GM19467 (cell line): ENCODE results near the gene USP26.
"Not testable (repeated sequence)": the region's sequence is repeated elsewhere in the genome, so short reads cannot be mapped to it uniquely, and the experiment has no call there.

Source experiments
- ATAC-seq: cut with Tn5 transposase; IDR thresholded peaks from one replicate; pipeline ENCODE4 v1.9.1; 2021; ENCODE audit warnings: mild to moderate bottlenecking, moderate library complexity; ENCODE audit not compliant: unreplicated experiment

Gene USP26, protein sequence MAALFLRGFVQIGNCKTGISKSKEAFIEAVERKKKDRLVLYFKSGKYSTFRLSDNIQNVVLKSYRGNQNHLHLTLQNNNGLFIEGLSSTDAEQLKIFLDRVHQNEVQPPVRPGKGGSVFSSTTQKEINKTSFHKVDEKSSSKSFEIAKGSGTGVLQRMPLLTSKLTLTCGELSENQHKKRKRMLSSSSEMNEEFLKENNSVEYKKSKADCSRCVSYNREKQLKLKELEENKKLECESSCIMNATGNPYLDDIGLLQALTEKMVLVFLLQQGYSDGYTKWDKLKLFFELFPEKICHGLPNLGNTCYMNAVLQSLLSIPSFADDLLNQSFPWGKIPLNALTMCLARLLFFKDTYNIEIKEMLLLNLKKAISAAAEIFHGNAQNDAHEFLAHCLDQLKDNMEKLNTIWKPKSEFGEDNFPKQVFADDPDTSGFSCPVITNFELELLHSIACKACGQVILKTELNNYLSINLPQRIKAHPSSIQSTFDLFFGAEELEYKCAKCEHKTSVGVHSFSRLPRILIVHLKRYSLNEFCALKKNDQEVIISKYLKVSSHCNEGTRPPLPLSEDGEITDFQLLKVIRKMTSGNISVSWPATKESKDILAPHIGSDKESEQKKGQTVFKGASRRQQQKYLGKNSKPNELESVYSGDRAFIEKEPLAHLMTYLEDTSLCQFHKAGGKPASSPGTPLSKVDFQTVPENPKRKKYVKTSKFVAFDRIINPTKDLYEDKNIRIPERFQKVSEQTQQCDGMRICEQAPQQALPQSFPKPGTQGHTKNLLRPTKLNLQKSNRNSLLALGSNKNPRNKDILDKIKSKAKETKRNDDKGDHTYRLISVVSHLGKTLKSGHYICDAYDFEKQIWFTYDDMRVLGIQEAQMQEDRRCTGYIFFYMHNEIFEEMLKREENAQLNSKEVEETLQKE

DNA sequence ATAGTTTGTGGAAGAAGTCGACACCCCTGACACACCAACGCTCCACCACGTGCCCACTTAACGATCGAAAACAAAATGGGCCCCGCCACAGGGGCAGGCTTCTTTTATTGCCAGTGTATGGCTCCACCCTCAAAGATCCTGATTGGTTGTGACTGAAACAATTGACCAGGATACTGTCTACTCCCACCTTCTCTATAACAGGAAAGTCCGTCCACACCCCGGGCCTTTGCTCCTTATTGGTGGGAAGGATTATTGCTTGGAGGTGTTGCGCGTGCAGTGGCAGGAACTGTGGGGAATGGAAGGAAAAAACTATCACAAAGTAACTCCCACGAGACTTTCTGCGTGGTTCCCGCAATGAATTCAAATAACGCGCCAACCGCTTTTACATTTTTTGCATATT is at the start of gene USP26:
Gene USP26, minus strand, starts transcription at position 79 of the 400 bp plus-strand sequence. CDS start 68,889 bp downstream, outside the sequence.
- no peak for ATAC-seq

DNA sequence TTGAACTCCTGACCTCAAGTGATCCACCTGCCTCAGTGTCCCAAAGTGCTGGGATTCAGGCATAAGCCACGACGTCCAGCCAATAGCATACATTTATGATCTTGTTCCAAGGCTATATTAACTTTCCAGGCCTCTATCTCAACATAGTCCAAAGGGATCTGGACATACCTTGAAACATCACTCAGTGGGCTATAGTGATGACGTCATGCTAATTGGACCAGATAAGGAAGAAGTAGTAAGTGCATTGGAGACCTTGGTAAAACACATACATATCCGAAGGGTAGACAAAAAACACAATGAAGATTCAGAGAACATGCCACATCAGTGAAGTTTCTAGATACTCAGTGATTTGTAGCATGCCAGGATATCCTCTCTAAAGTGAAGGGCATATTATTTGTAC is 37.4 kb upstream of the USP26 start:
- ATAC-seq: no peak

DNA sequence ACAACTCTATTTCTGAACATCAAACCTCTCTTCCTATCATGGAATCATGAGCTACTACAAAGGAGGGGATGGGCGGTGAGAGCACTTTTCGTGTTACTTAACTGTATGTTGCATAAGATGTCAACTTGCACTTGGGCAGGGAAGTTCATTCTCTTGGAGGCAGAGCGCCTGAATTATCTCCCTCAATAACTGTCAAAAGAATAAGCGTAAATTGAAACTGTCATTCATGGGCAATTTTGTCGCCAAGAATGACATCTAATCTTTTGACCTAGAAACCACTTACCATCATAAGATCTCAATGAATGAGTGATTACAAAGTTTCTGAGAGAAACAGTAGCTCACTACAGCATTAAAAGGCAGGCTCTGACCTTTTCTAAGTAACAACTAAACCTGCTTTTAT is 23.5 kb upstream of the USP26 start:
- ATAC-seq: no peak

DNA sequence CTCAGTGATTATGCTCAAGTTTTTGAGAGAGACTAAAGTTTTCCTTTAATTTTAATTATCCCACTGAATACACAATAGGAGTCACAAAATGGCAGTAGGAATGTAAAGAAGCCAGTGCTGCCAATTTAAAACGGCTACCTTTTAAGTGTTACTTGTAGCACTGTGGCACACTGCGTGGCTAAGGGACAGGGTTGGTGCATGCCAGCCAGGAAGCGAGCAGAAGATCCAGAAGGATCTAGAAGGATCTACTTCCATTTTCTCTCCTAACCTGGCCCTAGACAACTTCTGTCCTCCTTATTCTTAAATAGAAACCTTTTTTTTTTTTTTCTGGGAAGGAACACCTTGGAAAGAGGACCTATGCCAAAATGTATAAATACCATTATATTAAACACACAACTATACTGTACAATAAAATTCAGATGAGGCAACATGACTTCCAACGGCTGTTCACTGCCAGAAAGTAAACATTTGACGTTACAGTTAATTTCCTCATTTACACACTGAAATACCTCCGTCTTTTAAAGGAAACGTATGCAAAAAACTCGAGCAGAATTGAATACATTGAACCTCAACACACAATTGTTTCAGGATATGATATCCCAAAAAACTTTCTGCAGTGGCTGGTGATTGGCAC is 2.7 kb downstream of the USP26 start:
- no peak for ATAC-seq

DNA sequence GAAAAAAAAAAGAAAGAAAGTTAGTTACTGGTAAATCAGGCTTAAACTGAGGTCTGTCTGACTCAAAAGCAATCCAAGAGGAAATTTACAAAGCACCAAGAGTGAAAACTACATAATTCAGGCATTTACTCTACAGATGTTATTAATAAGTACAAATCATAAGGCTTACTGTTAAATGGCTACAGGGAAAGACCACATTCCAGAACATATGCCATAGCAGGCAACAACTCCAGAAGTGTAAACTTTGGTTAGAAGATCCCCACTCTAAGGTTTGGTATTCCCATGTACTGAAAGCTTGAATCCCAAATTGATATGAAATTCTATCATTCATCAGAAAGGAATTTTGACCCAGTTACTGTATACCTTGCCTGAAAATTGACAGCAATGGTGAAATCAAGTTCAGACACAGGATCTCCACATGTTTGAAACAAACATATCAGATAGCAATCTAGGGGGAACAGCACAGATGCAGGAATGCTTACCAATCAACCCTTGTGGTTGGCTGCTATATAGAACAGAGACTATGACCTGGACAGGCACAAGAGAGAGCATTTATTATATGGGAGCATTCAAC is 6.6 kb downstream of the USP26 start:
- ATAC-seq: no peak

DNA sequence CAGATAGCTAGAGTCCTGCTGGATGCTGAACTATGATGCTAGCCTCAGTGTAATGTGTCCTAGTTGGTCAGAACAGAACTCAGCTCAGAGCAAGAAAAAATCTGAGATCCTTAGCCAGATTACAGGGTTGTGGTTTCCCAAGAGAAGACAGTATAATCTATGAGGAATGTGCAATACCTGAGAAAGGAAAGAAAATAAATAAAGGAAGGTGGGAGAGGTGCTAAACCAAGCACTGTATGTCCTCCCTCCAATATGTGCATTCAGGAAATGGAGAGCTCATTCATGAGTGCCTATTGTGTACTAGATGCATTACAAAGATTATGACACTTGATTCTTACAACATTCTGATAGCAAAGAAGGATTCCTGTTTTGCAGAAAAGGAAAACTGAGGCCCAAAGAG is 7.5 kb downstream of the USP26 start:
- ATAC-seq: no peak

DNA sequence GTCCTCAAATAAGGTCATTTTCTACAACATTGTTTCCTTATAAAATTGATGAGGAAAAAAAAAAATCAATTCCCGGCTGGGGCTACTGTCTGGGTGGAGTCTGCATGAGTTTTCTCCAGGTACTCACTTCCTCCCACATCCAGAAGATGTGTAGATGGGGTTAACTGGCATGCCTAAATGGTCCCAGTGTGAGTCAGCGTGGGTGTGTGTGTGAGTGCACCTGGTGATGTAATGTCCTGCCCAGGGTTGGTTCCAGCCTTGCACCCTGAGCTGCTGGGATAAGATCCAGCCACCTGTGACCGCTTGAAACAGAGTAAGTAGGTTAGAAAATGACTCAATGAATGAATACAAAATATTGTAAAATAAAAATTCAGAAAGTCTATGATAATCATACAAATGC is 11.1 kb downstream of the USP26 start:
- ATAC-seq: no peak

DNA sequence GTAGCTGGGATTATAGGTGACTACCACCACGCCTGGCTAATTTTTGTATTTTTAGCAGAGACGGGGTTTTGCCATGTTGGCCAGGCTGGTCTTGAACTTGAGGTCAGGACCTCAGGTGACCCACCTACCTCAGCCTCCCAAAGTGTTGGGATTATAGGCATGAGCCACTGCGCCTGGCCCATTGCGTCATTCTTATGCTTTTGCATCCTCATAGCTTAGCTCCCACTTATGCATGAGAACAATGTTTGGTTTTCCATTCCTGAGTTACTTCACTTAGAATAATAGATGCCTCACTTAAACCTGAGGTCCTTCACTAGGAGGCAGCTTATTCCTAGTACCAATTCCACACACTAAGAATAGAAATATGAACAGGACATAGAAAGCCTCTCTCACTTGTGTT is 11.9 kb downstream of the USP26 start:
- ATAC-seq: not testable (repeated sequence)

DNA sequence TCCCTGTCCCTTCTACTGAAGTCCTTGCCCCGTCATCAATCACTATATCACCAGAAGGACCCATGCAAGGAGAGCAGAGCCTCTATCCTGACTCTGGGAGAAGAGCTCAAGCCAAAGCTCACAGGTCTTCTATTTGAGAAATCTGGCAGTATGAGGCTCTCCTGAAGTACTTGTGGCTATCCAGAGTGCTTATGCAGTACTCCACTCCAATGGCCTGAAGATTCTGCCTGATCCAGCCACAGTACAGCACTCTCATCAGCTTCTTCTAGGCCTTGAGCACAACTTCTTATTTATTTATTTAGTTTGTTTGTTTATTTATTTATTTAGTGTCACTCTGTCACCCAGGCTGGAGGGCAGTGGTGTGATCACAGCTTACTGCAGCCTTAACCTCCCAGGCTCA is 13.0 kb downstream of the USP26 start:
- no peak for ATAC-seq

DNA sequence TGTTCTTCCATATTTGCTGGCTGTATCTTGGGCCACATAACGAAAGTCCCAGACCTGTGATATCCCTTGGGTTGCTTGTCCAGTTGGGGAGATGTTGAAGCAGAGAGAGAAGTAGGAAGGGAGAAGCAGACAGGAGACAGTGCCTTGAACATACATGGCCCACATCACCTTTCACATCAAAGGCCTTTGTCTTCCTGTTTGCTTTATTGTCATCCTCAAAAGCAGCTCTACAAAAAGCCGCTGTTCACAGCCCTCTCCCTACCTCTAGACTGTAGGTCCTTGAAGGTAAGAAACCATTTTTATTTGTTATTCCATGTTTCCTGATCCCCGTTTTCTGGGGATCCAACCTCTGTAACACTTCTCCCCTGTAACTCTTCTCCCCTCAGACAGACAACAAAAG is 14.9 kb downstream of the USP26 start:
- no peak for ATAC-seq

DNA sequence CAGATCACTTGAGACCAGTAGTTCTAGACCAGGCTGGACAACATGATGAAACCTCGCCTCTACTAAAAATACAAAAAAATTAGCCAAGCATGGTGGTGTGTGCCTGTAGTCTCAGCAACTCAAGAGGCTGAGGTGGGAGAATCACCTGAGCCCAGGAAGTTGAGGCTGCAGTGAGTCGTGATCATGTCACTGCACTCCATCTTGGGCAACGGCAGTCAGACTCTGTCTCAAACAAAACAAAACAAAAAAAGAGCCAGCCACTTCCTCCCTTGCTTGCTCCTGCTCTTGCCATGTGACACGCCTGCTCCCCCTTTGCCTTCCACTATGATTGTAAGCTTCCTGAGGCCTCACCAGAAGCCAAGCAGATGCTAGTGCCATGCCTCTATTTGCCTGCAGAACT is 19.1 kb downstream of the USP26 start:
- not testable (repeated sequence) for ATAC-seq

DNA sequence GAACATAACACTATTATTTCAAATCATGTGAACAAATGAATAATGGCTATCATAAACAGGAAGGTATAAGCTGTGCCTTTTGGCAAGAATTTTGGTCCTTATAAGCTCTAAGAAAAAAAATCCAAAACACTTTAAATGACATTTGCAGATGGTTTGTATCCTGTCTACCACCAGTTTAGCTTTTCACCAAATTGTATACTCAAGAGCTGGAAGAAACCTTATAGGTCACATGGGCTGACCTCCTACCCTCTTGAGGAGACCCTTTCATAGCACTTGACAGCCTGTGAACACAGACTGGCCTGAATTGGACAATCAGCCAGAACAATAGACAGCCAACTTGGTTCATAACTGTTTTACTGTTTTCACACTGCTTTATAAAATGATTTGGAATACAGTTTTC is 24.3 kb downstream of the USP26 start:
- no peak for ATAC-seq

DNA sequence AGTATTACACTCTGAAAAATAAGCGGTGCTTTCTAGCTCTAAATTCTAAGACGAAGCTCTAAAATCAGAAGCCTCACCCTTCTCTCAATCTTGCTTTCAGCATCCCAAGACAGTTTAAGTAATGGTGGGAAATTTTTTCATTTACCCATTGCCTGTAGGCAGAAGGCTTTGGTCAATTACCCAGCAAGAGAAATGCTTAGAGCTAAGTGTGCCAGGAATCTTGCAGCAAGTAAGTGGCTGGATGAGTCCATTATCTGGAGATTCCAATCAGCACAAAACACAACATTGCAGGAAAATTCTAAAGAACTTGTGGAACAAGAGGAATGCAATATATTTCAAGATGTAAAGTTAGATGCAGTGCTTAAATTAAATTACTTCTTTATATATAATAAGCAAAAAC is 28.4 kb downstream of the USP26 start:
- ATAC-seq: no peak

DNA sequence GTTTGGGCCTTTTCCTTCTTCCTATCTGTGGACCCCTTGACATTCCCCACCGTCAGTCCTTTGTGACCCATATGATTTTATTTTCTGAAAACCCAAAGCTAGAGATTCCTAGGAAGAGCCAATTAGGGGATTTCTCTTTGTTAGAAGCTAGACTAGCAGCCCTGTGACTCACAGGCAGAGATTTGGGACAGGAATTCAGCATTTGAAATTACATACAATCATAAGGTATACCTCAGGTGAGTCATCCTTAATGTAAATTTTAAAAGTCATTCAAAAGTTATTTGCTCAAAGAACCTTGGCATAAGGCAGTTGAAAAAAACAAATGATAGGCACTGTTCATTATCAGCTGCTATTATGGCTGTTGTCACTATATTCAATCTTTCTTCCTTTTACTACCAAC is 40.6 kb downstream of the USP26 start:
- ATAC-seq: no peak

DNA sequence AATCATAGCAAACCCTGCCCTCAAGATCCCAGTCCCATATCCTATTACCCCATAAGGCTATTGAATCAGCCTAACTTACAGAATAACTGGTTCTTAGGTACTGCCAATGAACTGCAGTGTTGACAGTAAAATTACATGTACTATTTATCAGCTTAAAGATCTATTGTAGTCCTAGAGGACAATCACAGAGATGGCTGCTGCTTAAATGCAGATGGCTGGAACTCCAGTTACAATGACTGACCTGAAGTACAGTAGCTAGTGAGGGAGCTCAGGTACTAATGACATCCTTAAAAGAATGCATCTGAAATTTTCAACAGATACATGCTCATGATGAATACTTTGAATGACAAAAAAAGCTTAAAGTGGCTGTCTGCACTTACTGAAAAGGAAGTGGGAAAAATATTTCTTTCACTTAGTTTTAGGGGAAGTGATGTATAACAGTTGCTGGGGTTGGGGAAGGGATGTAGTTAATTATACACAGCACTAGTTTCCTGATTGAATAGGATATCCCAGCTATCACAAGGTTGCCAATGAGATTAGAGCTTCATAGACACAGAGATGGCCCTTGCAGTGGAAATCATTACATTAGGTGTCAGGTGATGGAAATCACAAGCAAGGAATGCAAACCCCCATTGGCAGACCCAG is 42.0 kb downstream of the USP26 start:
- ATAC-seq: no peak

DNA sequence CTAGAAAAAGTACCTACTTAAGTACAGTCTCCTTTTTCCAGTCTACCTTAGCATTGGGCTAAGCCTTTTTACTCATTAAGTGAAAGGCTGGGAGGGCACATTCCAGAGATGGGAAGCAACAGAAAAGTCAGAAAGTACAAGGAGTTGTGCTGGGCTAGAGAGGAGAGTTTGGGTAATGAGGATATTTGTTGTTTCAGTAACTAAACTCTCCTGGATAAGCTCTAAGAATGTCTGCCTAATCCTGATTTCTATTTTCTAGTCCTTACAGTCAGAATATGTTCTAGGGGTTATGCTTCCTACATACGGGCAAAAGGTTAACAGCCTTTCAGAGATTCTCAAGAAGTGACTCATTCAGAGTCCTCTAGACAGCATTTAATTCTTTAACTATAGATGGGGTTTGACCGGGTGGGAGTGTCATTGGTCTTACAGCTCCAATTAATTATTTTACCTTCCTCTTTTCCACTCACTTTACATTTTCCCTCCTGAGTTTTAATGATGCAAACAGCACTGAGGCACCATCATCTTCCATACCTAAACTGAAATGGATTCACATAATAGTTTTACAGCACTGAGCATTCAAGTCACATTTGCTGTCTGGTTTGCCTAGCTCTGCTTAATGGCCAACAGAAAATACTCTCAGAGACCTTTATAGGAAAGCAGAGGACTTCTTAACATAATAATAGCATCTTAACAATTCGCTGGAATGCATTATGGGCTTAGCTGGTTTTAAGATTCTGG is 42.9 kb downstream of the USP26 start:
- ATAC-seq: no peak

DNA sequence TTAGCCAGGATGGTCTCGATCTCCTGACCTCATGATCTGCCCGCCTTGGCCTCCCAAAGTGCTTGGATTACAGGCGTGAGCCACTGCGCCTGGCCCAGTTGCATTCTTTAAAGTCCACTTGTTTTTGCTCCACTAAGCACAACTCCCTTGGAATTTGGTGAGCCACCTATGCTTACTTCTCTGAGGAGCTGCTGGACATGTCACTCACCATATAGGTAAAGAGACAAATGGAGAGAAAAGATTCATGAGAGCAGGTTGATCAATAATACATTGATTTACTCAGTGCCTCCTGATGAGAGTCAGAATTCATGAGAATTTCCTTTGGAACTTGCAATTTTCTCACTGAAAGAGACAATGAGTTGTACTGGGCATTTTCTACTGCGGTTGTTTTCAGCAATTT is 48.2 kb downstream of the USP26 start:
- no peak for ATAC-seq

DNA sequence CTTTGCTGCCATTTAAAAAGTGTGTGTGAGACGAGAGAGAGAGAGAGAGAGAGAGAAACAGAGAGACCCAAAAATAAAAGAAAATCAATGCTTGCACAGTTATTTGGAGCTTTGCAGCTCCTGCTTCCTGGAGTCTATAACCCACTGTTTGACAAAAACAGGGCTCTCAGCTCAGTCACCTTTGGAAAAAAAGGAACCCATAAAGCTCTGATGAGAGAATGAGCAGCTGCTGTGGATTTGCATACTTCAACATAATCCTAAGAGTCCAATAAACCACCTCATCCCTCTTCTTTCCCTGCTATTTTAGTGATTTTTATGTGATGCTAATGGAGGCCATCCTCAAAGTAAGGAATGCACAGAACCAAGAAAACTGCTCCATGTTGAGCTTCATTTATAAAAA is 50.3 kb downstream of the USP26 start:
- ATAC-seq: no peak

DNA sequence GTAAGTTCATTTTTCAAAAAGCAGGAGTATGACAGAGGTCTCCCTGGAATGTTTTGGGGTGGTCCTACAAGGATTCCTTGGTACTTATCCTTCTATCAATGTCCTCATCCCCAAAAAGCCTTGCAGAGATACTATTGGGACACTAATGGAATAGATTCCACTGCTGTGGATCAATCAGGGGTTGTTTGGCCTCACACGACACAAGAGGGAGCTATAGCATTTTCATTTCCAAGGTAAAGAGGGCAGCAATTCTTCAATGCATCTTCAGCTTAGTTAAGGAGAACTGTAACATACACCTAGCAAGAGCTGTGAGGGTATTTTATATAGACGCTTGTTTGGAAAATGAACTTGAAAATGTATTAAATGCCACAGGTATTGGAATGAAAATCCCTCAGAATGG is 50.9 kb downstream of the USP26 start:
- ATAC-seq: no peak
